ENCODE measurements around the gene RPF1.
"Not testable (repeated sequence)": the region's sequence is repeated elsewhere in the genome, so short reads cannot be mapped to it uniquely, and the experiment has no call there.

The RPF1 gene

GRCh38 chr1:84492726-84493125 is 13.7 kb downstream of the RPF1 start:
- no peak for DNase-seq (ENCODE audit: low read depth in 2 of 2, low spot score in 1 of 2)

- no peak for DNase-seq (ENCODE audit: low read depth in 2 of 2, low spot score in 1 of 2)
Observed at GRCh38 chr1:84493747-84494146, 14.7 kb downstream of the RPF1 start.

GRCh38 chr1:84496498-84496897 is 17.4 kb downstream of the RPF1 start:
- DNase-seq (ENCODE audit: low read depth in 2 of 2, low spot score in 1 of 2): no peak

GRCh38 chr1:84497631-84498275 is 18.7 kb downstream of the RPF1 start:
- DNase-seq (ENCODE audit: low read depth in 2 of 2, low spot score in 1 of 2): no peak

- DNase-seq (ENCODE audit: low read depth in 2 of 2, low spot score in 1 of 2): no peak
Observed at GRCh38 chr1:84502927-84503326, 23.9 kb downstream of the RPF1 start.

GRCh38 chr1:84504580-84505492 is 25.8 kb downstream of the RPF1 start:
- no peak for DNase-seq (ENCODE audit: low read depth in 2 of 2, low spot score in 1 of 2)

- no peak for DNase-seq (ENCODE audit: low read depth in 2 of 2, low spot score in 1 of 2)
Observed at GRCh38 chr1:84505493-84506001, 26.5 kb downstream of the RPF1 start.

GRCh38 chr1:84506002-84506728 is 27.1 kb downstream of the RPF1 start, which contains the start of the genes GNG5 and SPATA1:
Gene GNG5, minus strand, starts transcription at chr1:84506581. Its CDS starts 490 bp downstream, at chr1:84506091.
Gene SPATA1, plus strand, starts transcription at chr1:84506386. Its CDS starts 9,974 bp downstream, at chr1:84516360.
- peak; percentile 96 for DNase-seq (ENCODE audit: low read depth in 2 of 2, low spot score in 1 of 2)

GRCh38 chr1:84506729-84507453 is 27.8 kb downstream of the RPF1 start:
- no peak for DNase-seq (ENCODE audit: low read depth in 2 of 2, low spot score in 1 of 2)

- not testable (repeated sequence) for DNase-seq (ENCODE audit: low read depth in 2 of 2, low spot score in 1 of 2)
Observed at GRCh38 chr1:84507887-84508286, 28.8 kb downstream of the RPF1 start.

GRCh38 chr1:84508510-84508909 is 29.4 kb downstream of the RPF1 start:
- DNase-seq (ENCODE audit: low read depth in 2 of 2, low spot score in 1 of 2): no peak

GRCh38 chr1:84509029-84509428 is 30.0 kb downstream of the RPF1 start:
- no peak for DNase-seq (ENCODE audit: low read depth in 2 of 2, low spot score in 1 of 2)

GRCh38 chr1:84510165-84510564 is 31.1 kb downstream of the RPF1 start:
- no peak for DNase-seq (ENCODE audit: low read depth in 2 of 2, low spot score in 1 of 2)

- DNase-seq (ENCODE audit: low read depth in 2 of 2, low spot score in 1 of 2): no peak
Observed at GRCh38 chr1:84510668-84511067, 31.6 kb downstream of the RPF1 start.

- DNase-seq (ENCODE audit: low read depth in 2 of 2, low spot score in 1 of 2): no peak
Observed at GRCh38 chr1:84524590-84524989, 45.5 kb downstream of the RPF1 start.

GRCh38 chr1:84525779-84526178 is 46.7 kb downstream of the RPF1 start:
- no peak for DNase-seq (ENCODE audit: low read depth in 2 of 2, low spot score in 1 of 2)

- DNase-seq (ENCODE audit: low read depth in 2 of 2, low spot score in 1 of 2): no peak
Observed at GRCh38 chr1:84538599-84538998, 59.5 kb downstream of the RPF1 start.

GRCh38 chr1:84539972-84540371 is 60.9 kb downstream of the RPF1 start:
- no peak for DNase-seq (ENCODE audit: low read depth in 2 of 2, low spot score in 1 of 2)

- DNase-seq (ENCODE audit: low read depth in 2 of 2, low spot score in 1 of 2): no peak
Observed at GRCh38 chr1:84540759-84541158, 61.7 kb downstream of the RPF1 start.

- DNase-seq (ENCODE audit: low read depth in 2 of 2, low spot score in 1 of 2): no peak
Observed at GRCh38 chr1:84541679-84542078, 62.6 kb downstream of the RPF1 start.

Data from stimulated activated CD8-positive, alpha-beta memory T cell treated with anti-CD3 and anti-CD28 coated beads, Interleukin-4, amount 100 ng/mL, for 4 hours (primary cell).